Activated CD4-positive, alpha-beta T cell treated with anti-CD3 and anti-CD28 coated beads for 36 hours (primary cell): ENCODE results near the gene CAMTA1. TPM values are rescaled to one million over a fixed set of nuclear protein-coding genes. Genes with fewer than 3 reads are reported as not detected.

Source experiments
- ATAC-seq: fragments of 200-7000 bp; cut with Tn5 transposase; one replicate; pipeline ENCODE4 v1.10.0; 2021; ENCODE audit warnings: mild to moderate bottlenecking, moderate library complexity
- CTCF ChIA-PET: fragments of 350-600 bp; sonication (Branson Sonifier 250); formaldehyde crosslinking; loops from one replicate; lab custom pipeline; 2021; ENCODE audit warnings: antibody characterized with exemption; lab: Charles Lee
- POLR2A ChIA-PET: fragments of 350-600 bp; sonication (Branson Sonifier 250); formaldehyde crosslinking; loops from one replicate; lab custom pipeline; 2021; ENCODE audit warnings: antibody characterized with exemption, inconsistent platforms; lab: Charles Lee
- DNase-seq: peaks from one replicate; pipeline ENCODE4 v3.0.0-alpha.2; 2020
- H3K27ac Mint-ChIP-seq: one replicate; pipeline ENCODE4 v1.8.0; 2021; ENCODE audit warnings: mixed read lengths
- H3K27me3 Mint-ChIP-seq: one replicate; pipeline ENCODE4 v1.8.0; 2021; ENCODE audit warnings: mixed read lengths
- H3K36me3 Mint-ChIP-seq: one replicate; pipeline ENCODE4 v1.8.0; 2021; ENCODE audit warnings: low read depth, mixed read lengths
- H3K4me1 Mint-ChIP-seq: one replicate; pipeline ENCODE4 v1.8.0; 2021; ENCODE audit warnings: mixed read lengths
- H3K4me3 Mint-ChIP-seq: one replicate; pipeline ENCODE4 v1.8.0; 2021; ENCODE audit warnings: mild to moderate bottlenecking, moderate library complexity, mixed read lengths
- H3K9me3 Mint-ChIP-seq: one replicate; pipeline ENCODE4 v1.8.0; 2021; ENCODE audit warnings: low read depth, mixed read lengths
- intact Hi-C, 2 experiments: fragments of 100-400 bp; cut with DNase I in 1 of 2; cut with micrococcal nuclease in 1 of 2; formaldehyde crosslinking; loops; one replicate each; pipeline versions ENCODE4 v1.14.2 to v1.15.1; 2022 to 2024; cut with DNase I, micrococcal nuclease
- total RNA-seq, 2 experiments: library from RNA; stranded (reverse); gene quantifications; one replicate each; pipeline ENCODE4 v1.2.3, GENCODE V29; 2021

The CAMTA1 gene
- total RNA-seq, 2 experiments from 2014 or later = 62.3 to 76.7 TPM

DNA sequence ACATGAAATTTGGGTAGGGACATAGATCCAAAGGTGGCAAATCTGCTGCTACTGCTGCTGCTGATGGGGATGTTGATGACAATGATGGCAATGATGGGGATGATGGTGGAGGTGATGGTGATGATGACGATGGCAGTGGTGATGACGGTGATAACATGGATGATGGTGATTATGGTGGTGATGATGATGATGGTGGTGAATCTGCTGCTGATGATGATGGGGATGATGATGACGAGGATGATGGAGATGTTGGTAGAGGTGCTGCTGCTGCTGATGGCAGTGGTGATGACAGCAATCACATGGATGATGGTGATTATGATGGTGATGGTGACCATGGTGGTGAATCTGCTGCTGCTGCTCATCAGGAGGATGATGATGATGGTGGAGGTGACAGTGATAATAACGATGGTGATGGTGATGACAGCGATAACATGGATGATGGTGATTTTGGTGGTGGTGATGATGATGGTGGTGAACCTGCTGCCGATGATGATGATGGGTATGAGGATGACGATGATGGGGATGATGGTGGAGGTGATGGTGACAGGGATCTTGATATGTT, 644.9 kb downstream of the CAMTA1 start:
- no peak for ATAC-seq
- no peaks in the 10 kb centered on the region for H3K36me3 Mint-ChIP-seq

DNA sequence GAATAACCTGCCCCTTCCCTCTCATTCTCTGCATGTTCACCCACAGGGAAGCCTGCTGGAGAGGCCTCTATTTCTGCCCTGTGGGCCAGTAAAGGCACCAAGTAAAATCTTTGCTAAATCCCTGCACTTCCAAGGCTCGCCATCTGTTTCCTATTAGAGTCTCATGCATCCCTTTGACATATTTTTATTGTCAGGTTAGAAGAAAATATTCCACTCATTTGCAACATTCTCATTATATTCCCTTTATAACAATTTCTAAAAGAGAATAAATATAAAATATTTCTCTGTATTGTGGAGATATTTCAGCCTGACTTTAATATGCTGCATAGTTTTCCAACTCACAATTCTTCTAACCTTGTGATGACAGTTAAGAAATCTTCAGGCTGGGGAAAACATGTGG, 645.4 kb downstream of the CAMTA1 start:
- H3K27ac Mint-ChIP-seq = no peak overlapping the region
- ATAC-seq (no peak), DNase-seq (no peak)
- no peaks in the 10 kb centered on the region for H3K4me1 Mint-ChIP-seq
- no peaks in the 10 kb centered on the region for H3K9me3 Mint-ChIP-seq
- CTCF ChIA-PET = no interaction called here
- POLR2A ChIA-PET = no interaction called here
- H3K27me3 Mint-ChIP-seq = no peaks in the 10 kb centered on the region
- intact Hi-C loops = no loop called here
- no peaks in the 10 kb centered on the region for H3K36me3 Mint-ChIP-seq
- no peak overlapping the region for H3K4me3 Mint-ChIP-seq

More for the DNA sequence above, 644.9 kb downstream of the CAMTA1 start:
- H3K4me1 Mint-ChIP-seq = no peaks in the 10 kb centered on the region
- no peaks in the 10 kb centered on the region for H3K27me3 Mint-ChIP-seq
- DNase-seq = no peak
- ChIA-PET CTCF (no interaction called here), POLR2A (no interaction called here)
- no peak overlapping the region for H3K4me3 Mint-ChIP-seq
- intact Hi-C loops = no loop called here
- H3K27ac Mint-ChIP-seq = no peak overlapping the region
- no peaks in the 10 kb centered on the region for H3K9me3 Mint-ChIP-seq

DNA sequence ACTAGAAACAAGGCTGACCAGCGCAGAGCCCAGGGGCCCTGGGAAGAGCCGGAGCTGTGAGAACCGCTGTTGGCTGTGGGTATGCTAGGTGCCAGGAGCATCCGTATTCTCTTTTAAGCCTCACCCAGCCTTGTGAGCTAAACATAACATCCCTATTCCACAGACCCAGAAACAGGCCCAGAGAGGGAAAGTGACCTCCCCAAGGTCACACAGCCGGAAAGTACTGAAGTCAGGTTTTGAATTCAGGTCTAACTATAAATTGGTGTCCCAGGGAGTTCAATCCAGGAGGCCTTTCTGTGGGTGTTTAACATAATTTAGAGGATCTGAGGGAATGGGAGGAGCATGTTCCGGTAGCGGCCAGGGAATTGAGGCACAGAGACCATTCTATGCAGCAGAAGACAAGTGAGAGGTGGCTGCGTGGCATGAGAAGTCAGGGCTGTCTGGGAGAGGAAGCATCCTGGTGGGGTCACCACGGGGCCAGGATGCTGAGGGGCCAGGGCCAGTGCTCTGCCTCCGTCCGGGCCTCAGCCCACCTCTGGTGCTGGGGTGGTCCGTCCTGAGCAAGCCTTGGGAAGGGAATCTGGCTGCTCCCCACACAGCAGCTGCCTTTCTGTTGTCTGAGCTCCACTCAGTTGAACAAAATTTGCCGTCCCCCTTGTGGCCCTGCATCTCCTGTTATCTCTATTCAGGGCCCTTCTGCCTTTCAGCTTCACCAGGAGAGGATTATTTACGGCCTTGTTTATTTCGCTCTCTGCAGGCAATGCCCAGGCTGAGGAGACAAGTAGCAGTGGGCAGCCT, 647.0 kb downstream of the CAMTA1 start:
- ATAC-seq (no peak), DNase-seq (no peak)
- no peaks in the 10 kb centered on the region for H3K27me3 Mint-ChIP-seq
- POLR2A ChIA-PET = no interaction called here
- H3K4me1 Mint-ChIP-seq = no peaks in the 10 kb centered on the region
- no peak overlapping the region for H3K27ac Mint-ChIP-seq
- H3K36me3 Mint-ChIP-seq = no peaks in the 10 kb centered on the region
- H3K4me3 Mint-ChIP-seq = no peak overlapping the region
- intact Hi-C loops = no loop called here
- no peaks in the 10 kb centered on the region for H3K9me3 Mint-ChIP-seq
- CTCF ChIA-PET = no interaction called here

DNA sequence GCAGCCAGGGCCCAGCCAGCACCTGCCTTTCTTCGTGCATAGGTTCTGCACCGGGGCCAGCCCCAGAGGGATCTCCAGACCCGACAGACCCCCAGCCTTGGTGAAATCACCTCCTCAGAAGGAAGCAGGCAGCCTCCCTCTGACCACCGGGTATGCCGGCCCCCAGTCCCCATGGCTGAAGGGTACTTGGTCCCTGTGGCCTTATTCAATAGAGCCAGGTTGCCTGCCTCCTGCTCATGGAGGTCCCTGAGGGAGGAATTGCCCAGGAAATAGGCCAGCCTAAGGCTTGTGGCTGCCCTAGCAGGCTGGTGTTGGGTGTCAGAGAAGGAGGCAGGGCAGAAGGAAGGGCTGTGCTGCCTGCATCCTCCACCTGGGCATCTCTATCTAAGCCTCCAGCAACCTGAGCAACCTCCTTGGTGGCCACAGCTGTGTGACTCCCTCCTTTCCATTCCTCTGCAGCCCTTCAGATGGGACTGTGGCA, 647.7 kb downstream of the CAMTA1 start:
- Mint-ChIP-seq H3K4me3 (no peak overlapping the region), H3K9me3 (no peaks in the 10 kb centered on the region), H3K36me3 (no peaks in the 10 kb centered on the region), H3K27me3 (no peaks in the 10 kb centered on the region), H3K4me1 (no peaks in the 10 kb centered on the region), H3K27ac (no peak overlapping the region)
- DNase-seq = no peak
- ChIA-PET POLR2A (no interaction called here), CTCF (no interaction called here)
- no peak for ATAC-seq
- intact Hi-C loops = no loop called here

DNA sequence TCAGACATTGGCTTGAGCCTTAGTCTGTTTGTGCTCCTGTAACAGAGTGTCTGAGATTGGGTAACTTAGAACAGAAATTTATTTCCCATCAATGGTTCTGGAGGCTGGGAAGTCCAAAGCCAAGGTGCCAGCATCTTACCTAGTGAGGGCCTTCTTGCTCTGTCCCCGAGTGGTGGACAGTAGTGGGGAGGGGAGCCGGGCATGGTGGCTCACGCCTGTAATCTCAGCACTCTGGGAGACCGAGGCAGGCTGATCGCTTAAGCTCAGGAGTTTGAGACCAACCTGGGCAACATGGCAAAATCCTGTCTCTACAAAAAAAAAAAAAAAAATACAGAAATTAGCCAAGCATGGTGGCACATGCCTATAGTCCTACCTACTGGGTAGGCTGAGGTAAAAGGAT, 649.3 kb downstream of the CAMTA1 start:
- CTCF ChIA-PET = no interaction called here
- DNase-seq (no peak), ATAC-seq (no peak)
- H3K27ac Mint-ChIP-seq = no peak overlapping the region
- H3K4me1 Mint-ChIP-seq = no peaks in the 10 kb centered on the region
- no peaks in the 10 kb centered on the region for H3K36me3 Mint-ChIP-seq
- no peaks in the 10 kb centered on the region for H3K9me3 Mint-ChIP-seq
- intact Hi-C loops = no loop called here
- H3K27me3 Mint-ChIP-seq = no peaks in the 10 kb centered on the region
- H3K4me3 Mint-ChIP-seq = no peak overlapping the region
- POLR2A ChIA-PET = no interaction called here

DNA sequence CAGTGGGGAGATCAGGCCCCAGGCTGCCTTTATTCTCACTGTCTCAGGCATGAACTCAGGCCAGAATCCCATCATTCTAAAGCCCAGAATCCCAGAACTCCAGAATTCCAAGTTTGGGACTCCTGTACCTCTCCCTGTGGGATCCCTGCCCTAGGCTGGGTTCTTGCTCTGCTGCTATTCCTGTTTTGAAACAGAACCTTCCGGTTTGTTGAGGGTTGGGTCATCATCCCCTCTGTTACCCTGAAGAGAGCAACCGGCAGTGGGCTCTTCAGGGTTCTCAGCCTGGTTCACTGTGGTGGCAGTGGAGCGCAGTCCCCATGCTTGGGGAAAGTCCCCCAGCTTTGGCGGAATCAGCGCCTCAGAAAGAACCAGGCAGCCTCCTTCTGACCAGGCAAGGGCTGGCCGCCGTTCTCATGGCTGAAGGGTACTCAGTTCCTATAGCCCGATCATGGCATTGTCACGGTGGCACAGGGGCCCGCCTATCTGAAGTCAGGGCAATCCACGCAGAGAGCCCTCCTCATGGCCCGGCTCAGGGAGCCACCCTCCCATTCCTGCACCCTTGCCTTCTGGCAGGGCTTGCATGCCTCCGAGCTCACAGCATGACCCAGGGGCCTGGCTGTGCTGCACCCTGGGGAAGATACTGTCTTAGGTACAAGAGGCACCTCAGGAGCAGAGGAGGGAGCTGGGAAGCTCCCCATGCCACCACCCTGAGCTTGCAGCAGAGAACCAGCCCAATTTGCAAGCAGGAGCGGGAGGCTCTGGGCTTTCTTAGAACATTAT, 650.2 kb downstream of the CAMTA1 start:
- ChIA-PET CTCF (interaction anchor here (0.6 kb wide), 1 partner anchor 115 kb away, joined by 4 read pairs; no protein-coding TSS in a partner anchor), POLR2A (no interaction called here)
- DNase-seq (no peak), ATAC-seq (no peak)
- H3K9me3 Mint-ChIP-seq = no peaks in the 10 kb centered on the region
- intact Hi-C loops = no loop called here
- no peak overlapping the region for H3K4me3 Mint-ChIP-seq
- no peaks in the 10 kb centered on the region for H3K4me1 Mint-ChIP-seq
- H3K36me3 Mint-ChIP-seq = no peaks in the 10 kb centered on the region
- no peak overlapping the region for H3K27ac Mint-ChIP-seq
- no peaks in the 10 kb centered on the region for H3K27me3 Mint-ChIP-seq

DNA sequence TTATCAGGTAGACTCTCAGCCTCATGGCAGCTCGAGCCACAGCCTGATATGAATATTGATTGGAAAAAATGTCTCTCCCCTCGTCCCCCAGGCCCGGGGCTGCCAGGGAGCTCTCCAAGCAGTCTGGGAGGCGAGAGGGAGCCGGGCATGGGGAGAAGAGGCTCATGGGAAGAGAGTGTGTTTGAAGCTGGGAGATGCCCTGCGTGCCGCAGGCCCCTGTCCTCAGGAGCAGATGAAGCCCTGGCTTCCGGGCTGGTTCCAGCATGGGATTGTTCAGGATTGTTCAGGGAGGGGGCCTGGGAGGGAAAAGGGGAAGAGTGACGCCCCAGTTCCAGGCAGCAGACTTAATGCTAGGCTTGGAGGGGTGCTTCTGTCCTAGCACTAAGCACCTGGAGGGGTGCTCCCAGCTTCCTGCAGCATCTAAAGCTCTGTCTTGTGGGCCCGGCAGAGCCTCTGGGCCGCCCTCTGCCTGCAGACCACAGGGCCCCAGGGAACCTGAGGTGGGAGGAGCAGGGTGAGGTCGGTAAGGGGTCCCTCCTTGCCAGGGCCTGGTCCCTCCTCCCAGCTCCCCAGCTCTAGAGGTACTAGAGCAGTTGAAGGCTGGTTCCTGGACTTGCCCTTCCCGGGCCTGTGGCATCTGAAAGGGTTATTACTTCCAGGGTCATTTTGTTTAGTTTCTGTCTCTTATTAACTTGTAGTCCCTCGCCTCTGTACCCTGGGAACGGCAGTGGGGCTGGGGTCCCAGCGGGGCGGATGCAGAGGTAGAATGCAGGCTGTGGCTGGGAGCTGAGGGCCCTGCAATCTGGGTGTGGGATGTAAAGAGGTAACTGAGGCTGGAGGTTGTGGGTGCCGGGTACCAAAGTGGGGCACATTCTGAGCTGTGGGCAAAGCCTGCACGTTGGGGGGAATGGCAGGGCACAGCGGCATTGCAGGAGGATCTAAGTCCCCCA, 651.1 kb downstream of the CAMTA1 start:
- Mint-ChIP-seq H3K27ac (no peak overlapping the region), H3K4me1 (no peaks in the 10 kb centered on the region), H3K4me3 (no peak overlapping the region), H3K9me3 (no peaks in the 10 kb centered on the region), H3K27me3 (no peaks in the 10 kb centered on the region), H3K36me3 (no peaks in the 10 kb centered on the region)
- ChIA-PET CTCF (interaction anchor here (0.6 kb wide), 1 partner anchor 116 kb away, joined by 4 read pairs; no protein-coding TSS in a partner anchor), POLR2A (no interaction called here)
- intact Hi-C loops = no loop called here
- ATAC-seq (no peak), DNase-seq (no peak)

DNA sequence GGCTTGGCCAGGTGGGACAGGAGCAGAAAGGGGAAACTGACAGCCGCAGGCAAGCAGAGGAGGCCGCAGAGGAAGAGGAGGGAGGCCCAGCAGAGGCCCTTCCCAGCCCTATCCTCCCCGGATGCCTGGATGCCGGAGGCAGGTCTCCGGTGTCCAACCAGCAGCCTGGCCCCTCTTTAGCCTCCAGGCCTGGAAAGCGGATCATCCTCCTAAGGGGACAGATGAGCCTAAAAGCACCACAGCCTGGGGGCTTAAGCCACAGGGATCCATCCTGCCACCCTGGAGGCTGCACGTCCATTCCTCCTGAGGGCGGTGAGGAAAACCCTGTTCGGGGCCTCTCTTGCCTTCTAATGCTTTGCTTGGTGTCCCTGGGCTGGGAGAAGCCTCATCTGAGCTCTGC, 651.8 kb downstream of the CAMTA1 start:
- ATAC-seq (no peak), DNase-seq (no peak)
- POLR2A ChIA-PET = no interaction called here
- Mint-ChIP-seq H3K36me3 (no peaks in the 10 kb centered on the region), H3K4me3 (no peak overlapping the region), H3K9me3 (no peaks in the 10 kb centered on the region), H3K27me3 (no peaks in the 10 kb centered on the region), H3K27ac (no peak overlapping the region), H3K4me1 (no peaks in the 10 kb centered on the region)
- CTCF ChIA-PET = no interaction called here
- intact Hi-C loops = no loop called here

DNA sequence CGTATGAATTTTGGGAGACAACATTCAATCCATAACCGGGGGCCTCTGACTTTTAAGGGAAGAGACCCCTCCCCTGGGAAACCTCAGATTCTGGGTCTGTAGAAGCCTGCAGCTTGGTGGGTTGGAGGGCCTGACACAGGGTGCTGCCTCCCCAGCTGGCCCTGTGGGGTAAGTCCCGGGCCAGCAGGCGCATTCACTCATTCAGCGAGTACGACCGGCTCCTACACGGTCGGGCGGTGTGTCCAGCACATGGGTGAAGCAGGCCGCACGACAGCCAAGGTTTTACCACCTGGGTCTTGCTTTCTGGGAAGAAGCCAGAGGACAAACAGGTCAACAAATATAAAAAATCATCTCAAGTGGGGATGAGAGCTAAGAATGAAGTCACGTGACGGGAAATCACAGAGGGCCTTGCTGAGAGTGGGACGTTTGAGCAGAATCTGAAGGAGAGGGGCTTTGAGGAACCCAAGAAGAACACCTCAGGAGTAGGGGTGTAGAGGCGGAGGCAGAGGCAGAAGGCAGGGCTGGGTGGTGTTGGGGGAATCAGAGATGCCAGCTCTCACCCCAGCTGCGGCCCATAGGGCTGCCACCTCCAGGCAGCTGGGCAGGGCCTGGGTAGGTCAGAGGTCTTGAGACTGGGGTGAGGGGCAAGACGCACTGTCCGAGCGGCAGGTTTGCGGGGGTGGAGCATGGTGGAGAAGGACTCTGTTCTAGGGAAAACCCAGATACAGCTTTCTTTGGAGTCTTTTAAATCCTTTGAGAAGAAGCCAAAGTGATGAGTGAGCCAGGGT, 652.5 kb downstream of the CAMTA1 start:
- intact Hi-C loops = no loop called here
- H3K36me3 Mint-ChIP-seq = no peaks in the 10 kb centered on the region
- ATAC-seq (no peak), DNase-seq (no peak)
- H3K27me3 Mint-ChIP-seq = no peaks in the 10 kb centered on the region
- H3K27ac Mint-ChIP-seq = no peak overlapping the region
- H3K9me3 Mint-ChIP-seq = no peaks in the 10 kb centered on the region
- ChIA-PET CTCF (no interaction called here), POLR2A (no interaction called here)
- no peak overlapping the region for H3K4me3 Mint-ChIP-seq
- no peaks in the 10 kb centered on the region for H3K4me1 Mint-ChIP-seq

DNA sequence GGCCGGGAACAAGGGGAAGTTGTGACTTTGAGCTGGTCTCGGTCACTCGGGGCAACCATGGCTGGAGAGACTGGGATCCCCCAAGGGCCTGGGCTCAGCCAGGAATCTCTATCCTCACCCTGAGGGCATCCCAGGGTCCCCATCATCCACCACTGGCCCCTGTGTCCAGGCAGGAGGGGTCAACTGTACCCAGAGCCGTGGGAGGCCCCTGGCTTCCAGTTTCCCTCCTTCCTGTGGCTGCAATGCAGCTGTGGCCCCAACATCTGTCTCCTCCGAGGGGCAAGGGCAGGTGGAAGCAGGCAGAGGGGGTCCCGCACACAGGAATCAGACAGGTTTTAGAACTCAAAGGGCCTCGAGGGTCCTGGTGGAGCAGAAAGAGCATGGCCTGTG, 653.1 kb downstream of the CAMTA1 start:
- no peaks in the 10 kb centered on the region for H3K36me3 Mint-ChIP-seq
- no peak overlapping the region for H3K27ac Mint-ChIP-seq

More for the DNA sequence above, 653.1 kb downstream of the CAMTA1 start:
- Mint-ChIP-seq H3K27me3 (no peaks in the 10 kb centered on the region), H3K9me3 (no peaks in the 10 kb centered on the region), H3K4me1 (no peaks in the 10 kb centered on the region), H3K4me3 (no peak overlapping the region)
- POLR2A ChIA-PET = no interaction called here
- intact Hi-C loops = no loop called here
- CTCF ChIA-PET = no interaction called here
- no peak for ATAC-seq
- no peak for DNase-seq
